ENCODE results near the gene CEP112.

- TF ChIP-seq GATA2 (IDR thresholded peaks at IDR 0.05; ENCODE audit: low read depth, low read length) (no peak), GATA3 (IDR thresholded peaks at IDR 0.05; ENCODE audit: low read depth, low read length) (no peak)
Measured at GRCh38 chr17:65855245-65855644, 336.7 kb downstream of the CEP112 start.
